Measurements from ENCODE around the gene AGAP3.

The AGAP3 gene

GRCh38 chr7:151188252-151188542 lies 101.9 kb downstream of the AGAP3 start:
- Histone ChIP-seq H3K79me2 (ENCODE audit: low read length) (no peaks in the 10 kb centered on the region), H4K20me1 (ENCODE audit: insufficient read depth, low read length) (peaks cover 67% of the 10 kb centered on the region), H3K4me3 (ENCODE audit: low read length) (peak overlapping the region; percentile 31; the same call in 1 of the 2 replicates), H3K36me3 (replicated peaks; ENCODE audit: low read depth, low read length) (no peaks in the 10 kb centered on the region), H3K4me2 (ENCODE audit: low read length) (peak overlapping the region; percentile 62), H3K27me3 (ENCODE audit: low read depth, low read length) (peaks cover 79% of the 10 kb centered on the region), H2AFZ (ENCODE audit: low read depth, low read length) (no peak overlapping the region), H3K9ac (ENCODE audit: low read length) (no peak overlapping the region), H3K9me3 (ENCODE audit: insufficient read depth, low read length) (no peaks in the 10 kb centered on the region), H3K4me1 (ENCODE audit: low read length) (peaks cover 32% of the 10 kb centered on the region), H3K27ac (ENCODE audit: low read length) (no peak overlapping the region)
- TF ChIP-seq CTCF (IDR thresholded peaks at IDR 0.05; ENCODE audit: low read depth, low read length): no peak
- no peak for TF ChIP-seq EZH2phosphoT487 (IDR thresholded peaks at IDR 0.05; ENCODE audit: low read depth)

GRCh38 chr7:151189038-151189437 lies 102.8 kb downstream of the AGAP3 start:
- TF ChIP-seq CTCF (IDR thresholded peaks at IDR 0.05; ENCODE audit: low read depth, low read length): no peak
- TF ChIP-seq EZH2phosphoT487 (IDR thresholded peaks at IDR 0.05; ENCODE audit: low read depth): peak; percentile 64; the same call in 1 of the 2 replicates
- no peaks in the 10 kb centered on the region for H3K9me3 ChIP-seq (ENCODE audit: insufficient read depth, low read length)
- H3K4me3 ChIP-seq (ENCODE audit: low read length): peak overlapping the region; percentile 31
- no peaks in the 10 kb centered on the region for H3K36me3 ChIP-seq (replicated peaks; ENCODE audit: low read depth, low read length)
- H3K79me2 ChIP-seq (ENCODE audit: low read length): no peaks in the 10 kb centered on the region
- H3K4me1 ChIP-seq (ENCODE audit: low read length): peaks cover 32% of the 10 kb centered on the region
- no peak overlapping the region for H3K9ac ChIP-seq (ENCODE audit: low read length)
- H2AFZ ChIP-seq (ENCODE audit: low read depth, low read length): no peak overlapping the region
- peak overlapping the region; percentile 62 for H3K4me2 ChIP-seq (ENCODE audit: low read length)
- no peak overlapping the region for H3K27ac ChIP-seq (ENCODE audit: low read length)
- H3K27me3 ChIP-seq (ENCODE audit: low read depth, low read length): peaks cover 84% of the 10 kb centered on the region
- H4K20me1 ChIP-seq (ENCODE audit: insufficient read depth, low read length): peaks cover 70% of the 10 kb centered on the region

DNA sequence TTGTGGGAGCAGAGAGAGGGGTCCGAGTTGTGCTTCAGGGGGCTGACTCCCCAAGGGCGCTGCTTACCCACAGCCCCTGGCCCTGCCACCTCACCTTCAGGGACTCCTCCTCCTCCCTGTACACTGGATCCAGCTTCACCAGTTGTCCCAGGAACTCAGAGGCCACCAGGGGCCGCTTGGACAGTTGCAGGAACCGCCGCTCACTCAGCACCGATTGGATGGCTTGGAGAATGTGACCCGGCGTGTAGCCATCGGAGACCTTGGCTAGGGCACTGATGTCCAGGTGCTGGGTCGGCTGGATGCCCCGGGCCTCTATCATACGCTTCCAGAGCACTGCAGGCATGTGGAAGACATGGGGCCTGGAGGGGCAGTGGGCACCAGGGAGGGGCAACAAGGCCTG lies 105.3 kb downstream of the AGAP3 start:
- no peak overlapping the region for H2AFZ ChIP-seq (ENCODE audit: low read depth, low read length)
- H3K27me3 ChIP-seq (ENCODE audit: low read depth, low read length): peaks cover 93% of the 10 kb centered on the region
- no peak overlapping the region for H3K4me3 ChIP-seq (ENCODE audit: low read length)
- no peak overlapping the region for H3K27ac ChIP-seq (ENCODE audit: low read length)
- H3K4me1 ChIP-seq (ENCODE audit: low read length): peaks cover 32% of the 10 kb centered on the region
- peaks cover 75% of the 10 kb centered on the region for H4K20me1 ChIP-seq (ENCODE audit: insufficient read depth, low read length)
- H3K9me3 ChIP-seq (ENCODE audit: insufficient read depth, low read length): no peaks in the 10 kb centered on the region
- no peaks in the 10 kb centered on the region for H3K79me2 ChIP-seq (ENCODE audit: low read length)
- no peaks in the 10 kb centered on the region for H3K36me3 ChIP-seq (replicated peaks; ENCODE audit: low read depth, low read length)
- TF ChIP-seq CTCF (IDR thresholded peaks at IDR 0.05; ENCODE audit: low read depth, low read length): no peak
- no peak for TF ChIP-seq EZH2phosphoT487 (IDR thresholded peaks at IDR 0.05; ENCODE audit: low read depth)
- no peak overlapping the region for H3K9ac ChIP-seq (ENCODE audit: low read length)
- H3K4me2 ChIP-seq (ENCODE audit: low read length): no peak overlapping the region

DNA sequence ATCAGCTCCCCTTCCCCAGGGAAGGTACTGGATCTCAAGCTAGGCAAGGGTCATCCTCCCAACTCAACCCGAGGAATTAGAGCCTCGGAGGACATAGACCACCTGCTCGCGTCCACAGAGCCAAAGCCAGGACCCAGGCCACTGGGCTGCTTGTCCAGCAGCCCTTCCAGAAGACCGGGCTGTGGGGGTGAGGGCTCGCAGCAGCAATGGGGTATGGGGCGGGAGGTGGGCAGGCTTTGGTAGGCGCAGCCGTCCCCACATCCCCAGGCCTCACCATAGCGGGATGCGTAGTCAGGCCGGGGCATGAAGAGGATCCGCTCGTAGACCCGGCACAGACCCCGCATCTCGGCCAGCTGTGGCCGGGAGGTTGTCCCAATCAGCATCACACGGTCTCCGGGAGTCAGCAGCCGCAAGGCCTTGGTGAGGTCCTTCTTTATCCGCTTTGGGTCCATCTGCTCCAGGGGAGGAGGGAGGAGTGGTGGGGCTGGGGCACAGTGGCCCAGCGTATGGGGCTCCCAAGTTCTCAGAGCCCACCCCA lies 105.8 kb downstream of the AGAP3 start:
- TF ChIP-seq CTCF (IDR thresholded peaks at IDR 0.05; ENCODE audit: low read depth, low read length): no peak
- no peak for TF ChIP-seq EZH2phosphoT487 (IDR thresholded peaks at IDR 0.05; ENCODE audit: low read depth)
- no peak overlapping the region for H3K9ac ChIP-seq (ENCODE audit: low read length)
- H3K9me3 ChIP-seq (ENCODE audit: insufficient read depth, low read length): no peaks in the 10 kb centered on the region
- no peaks in the 10 kb centered on the region for H3K79me2 ChIP-seq (ENCODE audit: low read length)
- H2AFZ ChIP-seq (ENCODE audit: low read depth, low read length): no peak overlapping the region
- peaks cover 93% of the 10 kb centered on the region for H3K27me3 ChIP-seq (ENCODE audit: low read depth, low read length)
- no peak overlapping the region for H3K27ac ChIP-seq (ENCODE audit: low read length)
- H3K36me3 ChIP-seq (replicated peaks; ENCODE audit: low read depth, low read length): no peaks in the 10 kb centered on the region
- no peak overlapping the region for H3K4me2 ChIP-seq (ENCODE audit: low read length)
- H3K4me1 ChIP-seq (ENCODE audit: low read length): peaks cover 32% of the 10 kb centered on the region
- no peak overlapping the region for H3K4me3 ChIP-seq (ENCODE audit: low read length)
- H4K20me1 ChIP-seq (ENCODE audit: insufficient read depth, low read length): peaks cover 70% of the 10 kb centered on the region

Measured in OCI-LY3 (cell line).